HK-2 (cell line): Measurements from ENCODE around the gene RGP1.

ENCODE experiments used
- DNase-seq: peaks from one replicate; pipeline ENCODE4 v3.0.0-alpha.2; 2018; ENCODE audit not compliant: unreplicated experiment

Gene RGP1

GRCh38 chr9:35748858-35749514 lies at the start of gene RGP1, which contains the start of gene GBA2:
Gene RGP1, plus strand, starts transcription at chr9:35749287. Its CDS starts 469 bp downstream, at chr9:35749756.
Gene GBA2, minus strand, starts transcription at chr9:35749228. Its CDS starts 524 bp downstream, at chr9:35748704.
- DNase-seq: peak; percentile 73

GRCh38 chr9:35700031-35700430 lies 49.1 kb upstream of the RGP1 start:
- DNase-seq: no peak

- no peak for DNase-seq
Observed at GRCh38 chr9:35700942-35701341, 48.1 kb upstream of the RGP1 start.

GRCh38 chr9:35702696-35703095 lies 46.4 kb upstream of the RGP1 start:
- DNase-seq: no peak

DNA sequence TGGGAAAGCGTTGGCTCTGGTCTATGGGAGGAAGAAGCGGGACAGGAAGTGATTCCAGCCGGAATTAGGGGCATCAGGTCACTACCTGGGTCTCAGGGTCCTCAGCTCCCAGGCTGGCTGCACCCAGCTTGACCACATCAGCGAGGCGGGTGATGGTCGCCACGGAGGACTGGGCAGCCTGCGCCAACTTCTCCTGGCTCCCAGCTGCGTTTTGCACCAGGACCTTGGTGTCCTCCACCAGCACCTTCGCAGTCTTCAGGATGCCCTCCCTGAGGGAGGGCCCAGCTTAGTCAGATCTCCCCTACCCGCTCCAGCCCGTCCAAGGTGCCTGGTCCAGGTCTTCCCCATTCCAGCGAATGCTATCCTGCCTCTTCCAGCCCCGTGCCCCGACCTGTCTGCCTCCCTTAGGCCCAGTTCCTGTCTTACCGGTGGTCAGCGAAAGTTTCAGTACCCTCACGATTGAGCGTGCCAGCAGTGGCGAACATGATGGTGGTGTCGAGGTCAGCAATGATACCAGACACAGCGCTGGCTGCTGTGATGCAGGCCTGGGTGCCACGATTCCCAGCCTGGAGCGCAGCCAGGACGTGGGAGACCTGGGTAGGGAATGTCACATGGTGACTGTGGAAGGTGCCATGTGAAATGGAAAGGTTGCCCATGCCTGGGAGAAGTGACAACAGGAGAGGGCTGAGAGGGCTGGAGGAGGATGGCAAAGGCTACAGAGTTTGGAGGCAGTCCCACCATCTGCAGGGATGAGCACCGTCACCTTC lies 45.0 kb upstream of the RGP1 start:
- no peak for DNase-seq

GRCh38 chr9:35705372-35705771 lies 43.7 kb upstream of the RGP1 start:
- no peak for DNase-seq

GRCh38 chr9:35705836-35706430 lies 43.2 kb upstream of the RGP1 start:
- no peak for DNase-seq

- no peak for DNase-seq
Observed at GRCh38 chr9:35706951-35707350, 42.1 kb upstream of the RGP1 start.

DNA sequence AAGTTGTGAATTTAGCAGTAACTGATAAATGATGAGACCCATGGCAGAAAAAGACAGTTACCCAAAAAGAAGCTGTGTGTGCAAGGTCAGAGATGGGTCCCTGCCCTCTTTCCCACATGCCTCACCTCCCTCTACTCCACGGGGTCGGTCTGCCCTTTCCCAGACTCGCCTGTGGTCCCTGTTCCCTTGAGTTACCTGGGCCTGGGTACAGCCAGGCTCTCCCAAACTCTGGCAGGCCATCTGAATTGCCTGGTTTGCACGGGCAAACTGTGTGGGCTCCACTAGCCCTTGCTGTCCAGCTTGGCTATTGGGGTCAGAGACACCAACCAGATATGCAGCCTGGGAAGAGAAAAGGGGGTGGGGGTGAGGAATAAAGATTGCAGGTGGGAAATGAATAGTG lies 40.9 kb upstream of the RGP1 start:
- no peak for DNase-seq

GRCh38 chr9:35710818-35711500 lies 38.1 kb upstream of the RGP1 start:
- DNase-seq: no peak

GRCh38 chr9:35711501-35712428 lies 37.3 kb upstream of the RGP1 start:
- DNase-seq: no peak

DNA sequence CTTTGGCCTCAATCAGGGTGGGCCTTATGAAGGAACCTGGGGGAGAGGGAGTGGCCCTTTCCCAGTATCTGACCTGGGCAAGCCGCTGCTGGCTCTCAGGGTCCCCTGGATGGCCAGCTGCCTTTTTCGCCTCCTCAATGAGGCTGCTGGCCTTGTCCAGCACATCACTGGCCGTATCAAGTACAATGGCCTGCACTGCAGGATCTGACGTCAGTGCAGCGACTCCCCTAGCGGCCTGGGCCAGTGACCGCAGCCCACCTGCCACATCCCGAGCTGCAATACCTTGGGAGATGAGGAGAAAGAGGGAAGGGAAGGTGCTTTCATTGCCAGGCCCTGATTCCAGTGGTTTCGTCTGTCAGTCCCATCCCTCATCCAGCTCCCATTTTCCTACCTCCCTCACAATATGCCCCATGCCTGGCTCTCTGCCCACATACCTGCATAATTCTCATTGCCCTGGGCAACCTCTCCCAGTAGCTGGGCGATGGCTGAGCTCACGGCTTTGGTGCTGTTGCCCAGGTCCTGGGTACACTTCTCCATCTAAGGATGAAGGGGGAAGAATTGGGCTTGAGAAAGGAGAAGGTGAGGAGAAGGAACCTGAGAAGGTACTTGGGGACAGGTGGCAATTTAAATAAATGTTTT lies 36.2 kb upstream of the RGP1 start:
- no peak for DNase-seq

DNA sequence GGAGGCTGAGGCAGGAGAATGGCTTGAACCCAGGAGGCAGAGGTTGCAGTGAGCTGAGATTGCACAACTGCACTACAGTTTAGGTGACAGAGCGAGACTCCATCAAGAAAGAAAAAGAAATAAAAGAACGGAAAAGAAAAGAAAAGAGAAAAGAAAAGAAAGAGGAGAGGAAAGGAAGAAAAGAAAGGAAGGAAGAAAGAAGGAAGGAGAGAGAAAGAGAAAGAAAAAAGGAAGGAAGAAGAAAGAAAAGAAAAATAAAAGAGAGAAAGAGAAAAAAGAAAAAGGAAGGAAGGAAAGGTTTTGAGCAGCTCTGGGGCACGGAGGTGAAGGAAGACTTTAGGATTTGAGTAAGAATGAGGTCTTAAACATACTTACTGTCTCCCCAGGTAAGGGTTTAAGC lies 35.5 kb upstream of the RGP1 start:
- no peak for DNase-seq

DNA sequence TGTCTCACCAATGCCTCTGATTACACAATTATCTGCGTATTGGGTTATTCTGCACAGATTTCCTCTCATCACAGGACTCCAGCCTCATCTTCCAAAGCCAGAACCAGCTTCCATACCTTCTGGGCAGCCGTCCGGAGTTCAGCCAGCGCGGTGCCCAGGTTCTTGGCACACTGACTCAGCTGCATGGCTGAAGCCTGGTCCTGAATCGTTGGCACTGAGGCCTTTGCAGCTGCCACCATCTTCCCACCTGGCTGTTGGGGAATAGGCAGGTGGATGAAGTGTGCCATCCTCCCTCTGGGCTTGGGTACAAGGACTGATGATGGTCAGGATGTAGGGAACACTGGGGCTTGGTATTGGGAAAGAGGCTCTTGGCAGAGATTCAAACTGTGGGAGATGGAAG lies 35.0 kb upstream of the RGP1 start:
- no peak for DNase-seq

DNA sequence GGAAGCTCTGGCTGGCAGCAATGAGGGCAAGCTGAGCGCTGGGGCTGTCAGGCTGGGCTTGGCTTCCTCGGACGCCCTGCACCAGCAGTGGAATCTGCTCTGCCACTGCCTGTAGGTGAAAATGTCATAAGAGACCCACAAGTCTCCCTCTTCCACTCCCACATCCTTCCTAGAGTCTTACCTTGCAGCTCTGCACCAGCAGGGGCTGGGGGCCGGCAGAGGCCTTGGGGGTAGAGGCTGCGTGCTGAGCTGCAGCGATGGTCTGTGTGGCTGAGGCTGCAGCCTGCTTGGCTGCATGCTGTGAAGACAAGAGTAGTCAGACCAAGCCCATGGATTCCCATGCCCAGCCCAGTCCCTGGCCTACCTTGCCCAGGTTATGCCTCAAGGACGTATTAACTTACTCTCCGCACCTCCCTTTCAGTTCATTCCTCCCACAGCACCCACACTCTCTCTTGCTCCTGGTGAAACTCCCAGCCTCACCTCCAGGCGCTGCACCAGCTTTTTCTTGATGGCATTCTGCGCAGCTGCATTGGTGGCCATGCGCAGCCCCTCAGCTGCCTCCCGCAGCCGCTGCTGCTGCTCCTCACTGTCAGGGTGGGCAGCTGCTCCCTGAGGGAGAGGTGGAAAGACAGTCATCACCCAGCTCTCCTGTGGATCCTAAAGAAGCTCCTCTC lies 34.4 kb upstream of the RGP1 start:
- no peak for DNase-seq

GRCh38 chr9:35716230-35716629 lies 32.9 kb upstream of the RGP1 start:
- DNase-seq: no peak

GRCh38 chr9:35717132-35717870 lies 31.8 kb upstream of the RGP1 start:
- no peak for DNase-seq

- no peak for DNase-seq
Observed at GRCh38 chr9:35718721-35719511, 30.2 kb upstream of the RGP1 start.

DNA sequence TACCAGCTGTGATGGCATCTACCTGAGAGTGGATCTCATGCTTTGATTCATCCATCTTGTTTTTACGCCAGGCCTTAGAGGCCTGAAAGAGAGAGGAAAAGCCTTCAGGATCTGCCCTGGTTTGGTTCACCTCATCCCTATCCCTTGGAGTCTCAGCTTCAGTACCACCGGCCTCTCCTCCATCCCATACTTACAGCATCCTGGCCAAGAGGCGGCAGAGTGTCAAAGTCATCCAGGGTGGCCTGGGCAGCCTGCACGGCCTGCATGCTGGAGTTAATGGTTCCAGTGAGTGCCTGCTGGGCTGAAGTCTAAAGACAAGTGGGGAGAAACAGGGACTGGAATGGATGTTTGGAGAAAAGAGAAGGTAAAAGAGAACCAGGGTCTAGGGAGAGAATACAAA lies 29.5 kb upstream of the RGP1 start:
- no peak for DNase-seq
